Esophagus mucosa (tissue), 1 donor: ENCODE data around the gene RAD51B. TPM values are rescaled to one million over a fixed set of nuclear protein-coding genes. Genes with fewer than 3 reads are reported as not detected.
A peak's percentile ranks its signal among the peaks of the same experiment; 100 is the strongest.
"Not testable (repeated sequence)": the region's sequence is repeated elsewhere in the genome, so short reads cannot be mapped to it uniquely, and the experiment has no call there.

Experiments used
- ATAC-seq: fragments of 200-7000 bp; cut with Tn5 transposase; one replicate; pipeline ENCODE4 v1.9.1; 2020
- total RNA-seq: library from RNA; stranded (reverse); gene quantifications from one replicate; pipeline ENCODE4 v1.2.4, GENCODE V29; 2023
- donor health status: DM: yes; HTN: yes; CAD: no.

Gene RAD51B
- total RNA-seq: 12.2 TPM

DNA sequence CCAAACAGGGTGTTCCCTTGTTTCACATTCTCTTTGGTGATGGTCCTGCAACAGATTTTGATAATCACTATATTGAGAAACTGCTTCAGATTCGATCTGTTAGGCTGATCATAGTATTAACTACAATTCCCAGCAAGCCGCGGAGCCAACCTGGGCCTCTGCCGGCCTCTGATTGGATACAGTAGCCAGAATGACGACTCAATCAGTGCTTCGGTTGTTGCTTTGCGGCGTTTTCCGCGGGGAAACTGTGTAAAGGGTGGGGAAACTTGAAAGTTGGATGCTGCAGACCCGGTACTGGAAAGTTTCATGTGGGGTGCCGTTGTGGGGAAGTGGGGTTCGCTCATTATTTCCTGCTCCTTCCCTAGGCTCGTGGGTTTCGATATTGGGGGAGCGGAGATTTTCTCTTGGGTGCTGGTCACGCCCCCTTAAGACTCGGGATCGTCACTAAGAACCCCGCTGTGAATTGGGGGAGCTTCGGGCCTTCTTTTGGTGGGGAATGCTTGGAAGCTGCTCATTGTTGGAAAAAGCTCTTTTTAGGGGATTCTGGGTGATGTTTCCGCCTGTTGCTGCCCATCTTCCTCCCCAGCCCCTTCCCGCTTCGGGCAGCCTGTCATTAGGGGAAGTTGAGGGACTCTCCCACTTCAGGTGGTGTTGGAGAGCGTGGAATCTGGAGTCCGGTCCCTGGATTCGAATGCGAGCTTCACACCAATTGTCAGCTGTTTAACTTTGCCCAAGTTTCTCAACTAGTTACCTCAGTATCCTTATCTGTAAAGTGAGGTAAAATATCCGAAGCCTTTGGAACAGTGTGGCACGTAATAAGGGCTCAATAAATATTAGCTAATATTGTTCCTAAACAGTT, at the start of gene RAD51B:
RAD51B (plus strand) TSS at position 217 of the 859 bp plus-strand sequence.
- ATAC-seq: peak; percentile 73

DNA sequence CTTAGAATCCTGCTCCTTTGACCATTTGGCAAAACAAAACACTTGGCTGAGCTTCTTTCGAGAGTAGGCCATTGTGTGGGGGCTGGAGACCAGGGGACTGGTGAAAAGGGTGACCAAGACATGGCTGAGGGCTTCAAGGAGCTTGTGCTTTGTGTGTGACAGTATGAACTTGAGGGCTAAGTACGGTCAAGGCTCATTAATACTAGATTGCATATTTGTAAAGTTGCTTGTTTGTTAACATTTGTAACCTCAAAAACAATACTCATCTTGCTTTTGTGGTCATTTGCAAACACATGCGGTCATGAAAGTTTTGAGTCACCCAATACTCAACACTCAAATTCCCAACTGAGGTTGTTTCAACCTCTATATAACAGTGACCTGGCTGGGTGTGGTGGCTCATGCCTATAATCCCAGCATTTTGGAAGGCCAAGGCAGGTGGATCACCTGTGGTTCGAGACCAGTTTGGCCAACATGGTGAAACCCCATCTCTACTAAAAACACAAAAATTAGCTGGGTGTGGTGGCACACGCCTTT, 45.7 kb upstream of the RAD51B start:
- peak; percentile 76 for ATAC-seq

DNA sequence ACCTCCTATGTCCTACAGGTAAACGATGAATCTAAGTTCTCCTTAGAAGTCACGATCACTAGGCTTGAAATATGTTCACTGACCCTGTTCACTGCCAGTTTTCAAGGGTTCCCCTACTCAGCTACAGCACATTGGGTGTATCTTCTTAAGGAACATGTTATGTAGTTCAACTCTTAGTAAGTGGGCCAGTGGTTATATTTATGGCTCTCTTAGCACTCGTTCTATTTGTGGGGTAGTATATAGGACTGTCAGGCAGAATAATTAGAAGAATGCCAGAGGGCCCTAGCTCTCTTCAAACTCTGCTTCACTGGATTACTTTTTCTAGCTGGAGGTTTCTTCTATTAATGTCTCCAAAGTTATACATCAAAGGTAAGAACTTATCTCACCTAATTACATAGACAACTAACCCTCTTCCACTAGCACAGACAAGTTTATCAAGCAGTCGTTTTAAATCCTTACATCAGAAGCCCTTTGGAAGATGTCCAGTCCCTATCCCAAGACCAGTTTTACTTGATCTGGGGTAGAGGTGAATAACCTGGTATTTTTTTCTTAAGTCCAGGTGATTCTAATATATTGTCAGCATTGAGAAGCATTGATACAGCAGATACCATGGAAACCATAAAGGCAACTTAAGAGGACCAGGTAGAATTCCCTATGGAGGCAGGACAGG, 42.8 kb upstream of the RAD51B start:
- ATAC-seq: peak; percentile 41

DNA sequence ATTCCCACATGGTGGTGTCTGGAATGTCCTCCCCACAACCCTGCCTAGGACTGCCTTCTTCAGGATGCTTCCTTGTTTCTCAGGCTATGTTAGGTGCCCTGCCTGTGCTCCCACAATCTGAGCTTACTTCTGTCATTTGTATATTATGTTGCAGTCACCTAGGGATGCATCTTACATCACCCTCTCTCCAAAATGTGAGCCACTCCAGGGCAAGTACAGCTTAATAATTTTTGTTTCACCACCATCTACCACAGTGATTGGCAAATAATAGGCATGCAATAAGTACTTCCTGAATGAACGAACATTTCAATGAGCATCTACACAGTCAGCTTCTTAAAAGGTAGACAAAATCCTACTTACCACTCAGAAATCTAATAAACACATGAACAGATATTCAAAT, 40.8 kb upstream of the RAD51B start:
- no peak for ATAC-seq

DNA sequence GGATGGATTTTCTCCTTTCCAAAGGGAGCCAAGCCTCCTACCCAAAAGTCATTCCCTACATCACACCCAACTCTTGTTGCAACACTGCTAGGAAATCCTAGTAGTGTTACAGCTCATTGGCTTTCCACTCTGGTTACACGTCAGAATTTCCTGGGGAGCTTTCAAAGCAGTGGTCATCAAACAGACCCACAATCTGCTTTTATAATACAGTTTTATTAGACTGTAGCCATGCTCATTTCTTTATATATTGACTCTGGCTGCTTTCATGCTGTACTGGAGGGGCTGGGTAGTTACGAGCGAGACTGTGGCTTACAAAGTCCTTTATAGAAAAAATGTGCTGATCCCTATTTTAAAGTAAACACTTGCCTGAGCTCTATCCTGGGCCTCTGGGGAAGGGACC, 37.5 kb upstream of the RAD51B start:
- ATAC-seq: no peak

DNA sequence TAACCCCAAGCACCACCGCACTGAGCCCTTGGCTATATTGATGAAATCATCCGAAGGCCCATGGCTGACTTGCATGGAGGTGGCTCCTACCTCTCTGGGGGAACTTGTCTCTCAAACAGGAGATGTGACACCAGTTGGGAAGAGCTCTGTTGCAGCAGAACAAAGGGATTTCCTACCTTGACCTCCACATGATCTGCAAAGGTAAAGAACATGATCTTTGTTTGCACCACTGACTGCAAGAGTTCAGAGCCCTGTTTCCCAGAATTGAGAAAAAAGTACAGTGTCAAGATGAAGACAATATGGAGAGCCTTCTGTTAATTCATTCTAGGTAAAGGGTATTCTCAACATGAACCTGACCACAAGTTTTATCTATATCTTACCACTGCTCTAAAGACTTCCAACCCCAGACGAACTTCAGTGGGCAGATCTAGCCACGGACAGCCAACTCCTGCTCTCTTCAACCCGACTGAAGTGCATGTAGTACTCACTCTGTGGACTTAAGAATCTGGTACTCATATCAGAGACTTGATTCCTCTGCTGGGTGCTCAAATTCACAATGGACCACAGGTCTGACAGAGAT, 35.2 kb upstream of the RAD51B start:
- ATAC-seq: no peak

DNA sequence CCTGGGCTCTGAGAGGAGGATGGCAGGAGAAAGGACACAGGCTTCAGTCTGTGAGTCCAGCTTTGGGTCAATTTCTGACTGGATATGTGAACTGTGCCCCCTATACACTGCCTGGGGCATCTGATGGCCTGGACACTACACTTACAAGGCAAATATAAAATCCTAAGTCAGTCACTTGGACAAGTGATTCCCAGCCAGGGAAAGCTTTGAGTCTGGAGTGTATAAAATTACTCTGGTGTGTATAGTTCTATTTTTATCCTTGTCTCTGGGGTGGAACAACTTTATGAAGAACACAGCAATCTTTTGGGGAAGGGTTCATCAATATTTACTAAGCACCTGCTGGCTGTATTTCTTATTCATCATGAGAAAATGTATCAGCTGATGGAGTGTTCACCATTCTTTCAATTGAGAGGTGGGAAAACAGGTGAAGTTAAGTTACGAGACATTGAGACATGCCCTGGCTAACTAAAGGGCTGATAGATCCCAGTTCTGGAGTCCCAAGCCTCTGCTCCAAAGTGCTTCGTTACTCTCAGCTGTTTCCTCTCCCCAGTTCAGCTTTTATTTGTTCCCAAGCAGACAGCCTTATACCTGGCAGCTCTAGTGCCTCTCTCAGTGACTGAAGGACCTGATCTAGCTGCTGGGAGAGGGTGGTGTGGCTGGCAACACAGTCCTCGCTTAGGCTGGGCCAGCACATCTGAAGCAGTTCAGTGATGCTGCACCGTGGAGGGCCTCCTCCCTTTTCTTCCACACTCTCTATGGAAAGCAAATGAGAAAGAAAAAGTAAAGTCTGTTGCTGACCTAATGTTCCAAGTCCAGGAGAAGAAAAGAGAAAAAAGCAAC, 34.1 kb upstream of the RAD51B start:
- ATAC-seq: no peak

DNA sequence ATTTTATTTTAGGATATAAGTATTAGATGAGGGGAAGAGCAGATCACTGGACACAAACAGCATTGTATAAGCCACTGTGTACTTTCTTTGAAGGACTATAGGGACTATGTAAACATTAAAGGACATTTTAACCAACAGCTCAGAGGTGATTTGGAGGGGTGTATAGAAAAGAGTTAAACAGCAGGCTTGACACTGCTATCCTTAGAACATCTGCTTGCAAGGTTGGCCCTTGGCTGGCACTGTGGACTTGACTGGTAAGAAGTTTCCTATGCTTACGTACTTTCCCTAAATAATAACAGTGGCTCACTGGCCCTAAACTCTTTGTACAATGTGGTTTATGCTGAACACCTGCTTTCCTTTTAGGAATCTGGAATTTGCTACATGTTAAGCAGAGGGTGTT, 31.9 kb upstream of the RAD51B start:
- ATAC-seq: no peak

DNA sequence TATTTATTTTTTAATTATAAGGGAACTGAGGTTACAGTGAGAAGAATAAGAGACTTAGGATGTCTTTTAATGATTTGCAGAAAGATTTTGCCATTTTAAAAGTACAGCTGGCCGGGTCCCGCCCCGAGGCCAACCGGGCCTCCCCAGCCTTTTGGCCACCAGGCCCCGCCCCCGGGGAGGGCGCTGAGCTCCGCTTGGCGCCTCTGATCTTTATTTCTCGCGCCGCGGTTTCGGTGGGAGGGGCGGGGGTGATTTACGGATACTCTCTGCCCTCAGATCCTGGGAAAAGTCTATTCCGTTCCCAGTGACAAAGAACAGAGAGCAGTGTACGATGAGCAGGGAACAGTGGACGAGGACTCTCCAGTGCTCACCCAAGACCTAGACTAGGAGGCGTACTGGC, 20.8 kb upstream of the RAD51B start:
- ATAC-seq: no peak

DNA sequence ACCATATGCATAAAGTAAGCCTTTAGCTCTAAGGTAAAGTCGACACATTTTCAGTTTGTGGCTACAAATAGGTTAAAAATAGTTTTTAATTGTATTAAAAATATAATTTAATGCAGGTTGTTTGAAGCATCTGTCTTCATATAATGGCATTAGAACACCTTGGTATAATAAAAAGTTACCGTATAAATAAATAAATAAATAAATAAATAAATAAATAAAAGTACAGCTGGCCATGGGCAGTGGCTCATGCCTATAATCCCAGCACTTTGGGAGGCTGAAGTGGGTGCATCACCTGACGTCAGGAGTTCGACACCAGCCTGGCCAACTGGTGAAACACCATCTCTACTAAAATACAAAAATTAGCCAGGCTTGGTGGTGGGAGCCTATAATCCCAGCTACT, 18.8 kb upstream of the RAD51B start:
- ATAC-seq: no peak

DNA sequence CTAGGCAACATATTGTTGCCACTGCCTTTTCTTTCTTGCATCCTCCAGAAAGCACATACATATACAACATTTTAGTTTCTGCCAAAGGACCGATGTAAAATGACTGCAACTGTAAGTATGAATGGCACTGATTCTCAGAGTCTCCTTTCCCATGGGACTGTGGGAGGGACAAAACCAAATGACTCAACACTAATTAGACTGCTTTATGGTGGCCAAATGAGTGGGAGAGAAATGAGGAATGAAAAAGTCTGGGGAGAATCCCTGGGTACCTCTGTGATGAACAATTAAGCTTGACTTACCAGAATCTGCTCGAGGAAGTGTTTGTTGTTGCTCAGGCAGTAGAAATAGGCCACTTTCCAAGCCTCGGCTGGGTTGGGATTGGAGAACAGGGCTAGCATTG, 13.3 kb upstream of the RAD51B start:
- ATAC-seq: no peak

DNA sequence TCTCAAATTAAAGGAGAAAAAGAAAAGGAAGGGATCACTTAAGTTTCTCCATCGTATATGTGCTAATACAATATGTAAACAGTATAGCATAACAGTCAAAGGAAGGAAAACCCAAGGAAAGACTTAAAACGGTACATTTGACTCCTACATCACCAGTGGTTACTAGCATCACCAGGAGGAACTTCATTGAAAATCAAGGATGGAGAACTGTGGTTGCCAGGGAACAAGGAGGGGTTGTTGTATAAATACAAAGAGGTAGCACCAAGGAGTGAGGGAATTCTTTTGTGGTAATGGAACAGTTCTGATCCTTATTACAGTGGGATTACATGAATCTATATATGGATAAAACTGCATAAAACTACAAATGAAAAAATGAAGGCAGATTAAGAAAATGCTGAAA, 4.8 kb upstream of the RAD51B start:
- ATAC-seq: no peak

DNA sequence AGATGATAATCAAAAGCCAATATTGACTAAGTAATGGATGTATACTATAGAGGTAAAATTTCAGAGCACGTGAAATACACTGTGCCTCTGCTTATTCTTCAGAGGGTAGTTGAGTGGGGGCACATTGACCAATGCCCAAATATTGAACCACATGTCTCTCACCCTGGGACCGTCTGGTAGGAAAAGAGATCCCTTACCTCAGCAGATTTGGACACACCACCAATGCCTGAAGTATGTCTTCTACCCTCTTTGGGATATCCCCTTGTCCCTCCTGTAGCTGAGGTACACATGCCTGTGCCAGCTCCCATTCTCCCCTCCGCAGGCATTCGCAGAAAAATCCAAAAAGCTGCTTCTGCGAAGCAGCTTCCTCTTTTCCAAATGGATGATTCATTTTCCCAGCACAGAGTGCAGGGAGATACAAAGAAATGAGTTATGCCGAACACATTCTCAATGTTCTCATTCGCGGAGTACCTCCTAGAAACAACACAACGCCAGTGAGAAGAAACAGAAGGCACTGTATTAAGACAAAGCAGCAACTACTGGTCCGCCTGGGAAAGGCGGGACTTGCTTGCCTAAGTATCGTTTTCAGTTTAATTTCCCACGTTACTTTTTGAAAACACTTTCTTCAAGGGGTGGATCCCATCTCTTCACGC, 3.9 kb upstream of the RAD51B start:
- no peak for ATAC-seq

DNA sequence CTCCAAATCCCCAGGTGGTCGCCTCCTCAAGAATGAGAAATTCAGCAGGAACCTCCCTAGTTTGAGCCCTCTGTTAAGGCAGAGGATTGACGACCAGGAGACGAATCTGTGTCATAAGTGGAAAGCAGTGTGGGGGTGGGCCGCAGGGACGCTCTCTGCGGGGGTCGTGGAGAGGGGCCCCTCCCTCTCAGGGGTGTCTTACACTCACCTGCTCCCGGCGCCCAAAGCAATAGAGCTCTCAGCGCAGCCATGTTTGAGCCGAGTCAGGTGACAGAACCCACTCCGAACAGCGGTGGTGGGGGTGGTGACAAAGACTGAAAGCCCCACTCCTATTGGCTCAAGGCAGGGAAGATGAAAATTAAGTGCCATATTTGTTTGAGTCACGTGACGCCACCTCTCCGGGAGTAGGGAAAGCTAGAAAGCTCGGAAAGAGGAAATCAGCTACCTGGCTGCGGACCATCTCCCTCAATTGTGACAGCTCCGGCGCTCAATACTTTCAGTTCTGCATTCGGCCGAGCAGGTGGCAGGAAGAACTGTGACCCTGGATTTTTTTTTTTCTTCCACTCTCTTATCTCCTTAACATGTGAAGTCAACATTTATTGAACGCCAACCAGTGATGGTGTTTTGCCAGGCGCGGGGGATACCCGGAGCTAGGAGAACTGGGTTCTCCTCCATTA, 3.1 kb upstream of the RAD51B start, which contains the start of gene ZFYVE26:
ZFYVE26 (minus strand) TSS at position 265 of the 677 bp plus-strand sequence. CDS start 627 bp downstream, outside the sequence.
- ATAC-seq: peak; percentile 96

DNA sequence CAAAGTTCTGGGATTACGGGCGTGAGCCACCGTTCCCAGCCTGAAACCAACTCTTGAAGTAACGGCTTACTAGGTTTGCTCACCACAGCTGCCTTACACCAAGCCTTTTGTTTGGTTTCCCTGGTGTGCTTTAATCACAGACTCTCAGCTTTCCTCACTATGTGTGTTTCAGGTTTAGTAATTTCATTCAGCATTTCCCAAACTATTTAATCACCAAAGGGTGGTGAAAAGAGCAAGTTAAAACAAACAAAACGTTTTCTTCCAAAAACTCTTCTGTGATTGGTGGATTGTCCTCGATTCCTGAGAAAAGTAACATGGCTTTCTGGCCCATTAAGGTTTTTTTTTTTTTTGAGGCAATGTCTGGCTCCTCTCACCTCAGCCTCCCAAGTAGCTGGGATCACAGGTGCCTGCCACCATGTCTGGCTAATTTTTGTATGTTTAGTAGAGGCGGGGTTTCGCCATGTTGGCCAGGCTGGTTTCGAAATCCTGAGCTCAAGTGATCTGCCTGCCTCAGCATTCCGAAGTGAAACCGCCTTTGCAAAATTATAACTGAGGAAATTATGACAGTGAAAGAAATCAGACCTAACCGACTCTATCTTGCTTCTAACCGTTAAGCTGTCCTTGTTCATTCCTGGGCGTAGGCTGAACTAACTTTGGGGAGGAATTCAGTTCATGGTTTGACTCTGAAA, 1.7 kb upstream of the RAD51B start:
- no peak for ATAC-seq

DNA sequence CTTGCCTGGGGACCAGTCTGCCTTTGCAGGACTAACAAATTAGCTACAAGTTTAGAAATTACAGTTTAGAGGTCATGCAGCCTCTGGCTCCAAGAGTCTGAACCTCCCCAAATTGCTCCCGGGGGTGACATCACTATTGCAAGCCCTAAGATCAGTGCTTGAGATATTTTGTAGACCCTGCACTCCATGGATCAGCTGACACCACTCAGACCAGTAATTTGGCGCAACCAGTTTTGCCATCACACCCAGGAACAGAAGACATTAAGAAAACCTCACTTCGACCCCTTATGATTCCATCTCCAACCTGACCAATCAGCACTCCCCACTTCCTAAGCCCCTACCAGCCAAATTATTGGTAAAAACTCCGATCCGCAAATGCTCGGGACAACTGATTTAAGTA, 1.1 kb upstream of the RAD51B start:
- not testable (repeated sequence) for ATAC-seq

DNA sequence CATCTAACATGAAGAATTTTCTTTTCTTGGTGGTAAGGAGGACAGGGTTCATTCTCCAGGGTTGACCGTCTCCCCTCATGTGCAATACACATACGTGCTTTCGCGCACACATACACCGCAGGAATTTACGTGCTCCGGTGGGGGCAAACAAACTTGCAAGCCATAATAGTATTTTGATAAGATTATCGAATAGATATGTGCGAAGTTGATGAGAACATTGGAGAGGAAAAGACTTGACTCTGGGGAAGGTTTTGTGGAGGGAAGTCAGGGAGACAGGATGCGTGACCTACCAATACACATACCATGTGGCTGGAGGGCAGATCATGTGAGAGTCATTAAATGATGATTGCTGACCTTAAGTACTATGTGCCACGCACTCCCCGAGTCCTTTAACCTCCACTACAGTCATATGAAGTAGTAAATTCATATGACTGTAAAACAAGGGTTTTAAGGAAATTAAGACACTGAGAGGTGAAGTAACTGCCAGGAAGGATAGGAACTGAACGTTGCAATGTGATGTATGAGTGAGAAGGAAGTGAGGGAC, 921 bp downstream of the RAD51B start:
- ATAC-seq: no peak

DNA sequence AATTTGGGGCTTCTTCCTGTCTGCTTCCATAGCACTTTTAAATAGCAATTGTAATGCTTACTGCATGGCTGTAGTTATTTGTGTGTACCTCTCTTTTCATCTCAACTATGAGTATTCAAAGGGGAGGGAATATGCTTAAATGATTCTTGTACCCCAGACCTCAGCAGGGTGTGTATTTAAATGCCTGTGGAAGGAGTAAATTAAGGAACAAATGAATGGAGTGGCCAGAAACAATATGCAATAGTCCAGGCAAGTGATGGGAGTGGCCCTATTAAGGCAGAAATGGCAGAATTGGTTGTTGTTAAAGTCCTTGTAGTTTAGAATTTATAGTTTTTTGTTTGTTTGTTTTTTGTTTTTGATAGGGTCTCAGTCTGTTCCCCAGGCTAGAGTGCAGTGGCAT, 1.5 kb downstream of the RAD51B start:
- no peak for ATAC-seq

DNA sequence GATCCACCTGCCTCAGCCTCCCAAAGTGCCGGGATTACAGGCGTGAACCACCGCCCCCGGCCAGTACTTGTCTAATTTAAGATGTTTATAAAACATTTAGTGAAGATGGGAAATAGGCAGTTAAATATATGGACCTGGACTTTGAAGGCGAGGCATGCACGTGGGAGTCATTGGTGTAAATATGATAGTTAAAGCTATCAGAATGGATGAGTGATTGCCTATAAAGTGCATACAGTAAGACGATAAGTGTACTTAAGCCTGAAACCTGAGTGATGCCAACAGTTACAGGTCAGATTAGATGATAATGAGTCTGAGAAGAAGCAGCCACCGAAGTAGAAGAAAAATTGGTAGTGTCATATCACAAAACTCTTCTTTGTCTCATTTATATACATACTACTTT, 11.5 kb downstream of the RAD51B start:
- ATAC-seq: no peak

DNA sequence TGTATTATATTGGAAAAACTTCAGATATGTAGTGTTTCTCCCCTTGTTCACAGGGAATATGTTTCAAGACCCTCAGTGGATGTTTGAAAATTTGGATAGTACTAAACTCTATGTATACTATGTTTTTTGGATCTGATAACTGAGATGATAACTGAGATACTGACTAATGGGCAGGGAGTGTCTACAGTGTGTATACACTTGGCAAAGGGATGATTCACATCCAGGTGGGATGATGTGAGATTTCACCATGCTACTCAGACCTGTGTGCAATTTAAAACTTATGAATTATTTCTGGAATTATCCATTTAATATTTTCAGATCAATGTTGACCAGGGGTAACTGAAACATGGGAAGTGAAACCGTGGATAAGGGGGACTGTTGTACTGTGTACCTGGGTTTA, 13.8 kb downstream of the RAD51B start:
- peak; percentile 63 for ATAC-seq
